Adrenal gland (tissue), 5 donors: ENCODE results near the gene BHMT2.

Experiments used
- POLR2A ChIP-seq, 2 donors: fragments of 450-650 bp; IDR thresholded peaks; one replicate each; pipeline ENCODE4 v1.6.1; 2017; ENCODE audit warnings: antibody characterized with exemption in 2 of 2, mild to moderate bottlenecking in 2 of 2, moderate library complexity in 1 of 2
- TF ChIP-seq, protein P1 (sequence below), 6 experiments: fragments of 450-650 bp in 4 of 6; fragments of 200-600 bp in 2 of 6; sonication (generic) in 1 of 6; IDR thresholded peaks; 1 replicate in 5 of 6; 2 replicates in 1 of 6; pipeline versions ENCODE4 v1.5.1 to v1.8.0; 2016 to 2021; ENCODE audit warnings: antibody characterized with exemption in 6 of 6, mild to moderate bottlenecking in 2 of 6, moderate library complexity in 1 of 6
- donor health status: DM: no; HTN: no; CAD: no.

DNA sequence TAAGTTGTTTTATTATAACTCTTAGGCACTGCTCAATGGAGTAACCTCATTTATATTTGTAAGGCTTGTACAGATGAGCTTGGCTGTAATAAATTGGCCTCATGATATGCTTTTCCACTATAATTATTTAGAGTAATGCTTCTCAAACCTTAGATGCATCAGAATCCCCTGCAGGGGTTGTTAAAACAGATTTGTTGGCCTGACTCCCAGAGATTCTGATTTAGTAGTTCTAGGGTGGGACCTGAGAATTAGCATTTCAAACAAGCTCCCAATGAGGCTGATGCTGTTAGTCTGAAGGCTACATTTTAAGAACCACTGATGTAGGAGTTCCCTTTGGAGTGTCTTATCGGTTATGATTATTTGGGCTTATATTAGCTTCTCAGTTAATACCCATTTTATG is 46.2 kb upstream of the BHMT2 start:
- TF ChIP-seq, protein P1, sequence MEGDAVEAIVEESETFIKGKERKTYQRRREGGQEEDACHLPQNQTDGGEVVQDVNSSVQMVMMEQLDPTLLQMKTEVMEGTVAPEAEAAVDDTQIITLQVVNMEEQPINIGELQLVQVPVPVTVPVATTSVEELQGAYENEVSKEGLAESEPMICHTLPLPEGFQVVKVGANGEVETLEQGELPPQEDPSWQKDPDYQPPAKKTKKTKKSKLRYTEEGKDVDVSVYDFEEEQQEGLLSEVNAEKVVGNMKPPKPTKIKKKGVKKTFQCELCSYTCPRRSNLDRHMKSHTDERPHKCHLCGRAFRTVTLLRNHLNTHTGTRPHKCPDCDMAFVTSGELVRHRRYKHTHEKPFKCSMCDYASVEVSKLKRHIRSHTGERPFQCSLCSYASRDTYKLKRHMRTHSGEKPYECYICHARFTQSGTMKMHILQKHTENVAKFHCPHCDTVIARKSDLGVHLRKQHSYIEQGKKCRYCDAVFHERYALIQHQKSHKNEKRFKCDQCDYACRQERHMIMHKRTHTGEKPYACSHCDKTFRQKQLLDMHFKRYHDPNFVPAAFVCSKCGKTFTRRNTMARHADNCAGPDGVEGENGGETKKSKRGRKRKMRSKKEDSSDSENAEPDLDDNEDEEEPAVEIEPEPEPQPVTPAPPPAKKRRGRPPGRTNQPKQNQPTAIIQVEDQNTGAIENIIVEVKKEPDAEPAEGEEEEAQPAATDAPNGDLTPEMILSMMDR (IDR thresholded peaks at IDR 0.05) = no peak
- no peak for TF ChIP-seq POLR2A (IDR thresholded peaks at IDR 0.05)
